NOMO-1 (cell line): ENCODE results near the gene TPD52L1.
"Not testable (repeated sequence)": the region's sequence is repeated elsewhere in the genome, so short reads cannot be mapped to it uniquely, and the experiment has no call there.

Experiments
- DNase-seq, 2 experiments: peaks; one replicate each; lab custom pipeline; 2025; ENCODE audit not compliant: unreplicated experiment in 2 of 2; lab: John Stamatoyannopoulos, UW

The TPD52L1 gene

DNA sequence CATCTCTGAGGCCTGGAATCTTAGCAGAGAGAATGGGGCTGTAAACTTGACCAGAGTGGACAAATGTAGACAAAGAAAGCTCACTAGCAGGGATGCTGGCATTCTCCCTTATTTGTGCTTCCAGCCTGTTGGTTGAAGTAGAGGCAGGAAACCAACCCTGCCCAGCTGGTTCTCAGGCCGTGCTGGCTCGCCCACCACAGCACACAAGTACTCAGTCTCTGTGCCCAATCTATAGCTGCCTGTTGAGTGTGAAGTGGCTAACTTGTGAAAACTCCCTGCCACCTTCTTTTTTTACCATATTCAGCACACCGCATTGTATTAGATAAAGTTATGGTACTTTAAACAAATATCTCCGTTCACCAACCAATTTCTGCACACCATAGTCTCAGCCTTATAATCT, 110.9 kb downstream of the TPD52L1 start:
- DNase-seq = no peak

DNA sequence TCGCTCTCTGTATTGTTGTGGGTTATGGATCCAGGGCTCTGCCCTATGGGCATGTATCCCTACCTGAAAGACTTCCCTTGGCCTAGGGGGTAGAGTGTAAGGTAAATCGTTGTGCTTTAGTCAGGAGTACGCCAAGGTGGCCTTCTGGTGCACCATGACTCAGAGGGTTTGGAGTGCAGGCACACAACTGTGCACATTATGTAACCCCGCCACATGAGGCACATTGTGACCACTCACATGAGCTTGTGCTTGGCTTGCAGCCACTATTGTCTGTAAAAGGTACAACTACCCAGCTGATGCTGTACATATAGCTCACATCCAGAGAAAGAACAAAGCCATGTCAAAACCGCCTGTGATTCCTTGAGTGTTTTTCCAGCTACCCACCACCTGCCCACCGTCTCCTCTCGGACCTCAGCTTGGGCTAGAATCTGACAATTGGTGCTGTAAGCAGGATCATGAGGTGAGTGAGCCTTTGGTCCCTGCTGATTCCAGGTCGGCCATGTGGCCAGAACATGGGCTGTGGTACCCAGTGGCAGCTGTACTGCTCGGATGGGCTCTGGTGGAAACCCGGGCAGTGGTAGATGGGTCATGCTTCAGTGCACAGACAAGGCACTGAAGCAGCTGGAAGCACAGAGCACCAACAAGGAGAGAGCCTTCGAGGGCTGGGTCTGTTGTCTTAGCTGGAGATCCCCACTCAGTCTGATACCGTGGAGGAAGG, 114.4 kb downstream of the TPD52L1 start:
- DNase-seq = no peak

DNA sequence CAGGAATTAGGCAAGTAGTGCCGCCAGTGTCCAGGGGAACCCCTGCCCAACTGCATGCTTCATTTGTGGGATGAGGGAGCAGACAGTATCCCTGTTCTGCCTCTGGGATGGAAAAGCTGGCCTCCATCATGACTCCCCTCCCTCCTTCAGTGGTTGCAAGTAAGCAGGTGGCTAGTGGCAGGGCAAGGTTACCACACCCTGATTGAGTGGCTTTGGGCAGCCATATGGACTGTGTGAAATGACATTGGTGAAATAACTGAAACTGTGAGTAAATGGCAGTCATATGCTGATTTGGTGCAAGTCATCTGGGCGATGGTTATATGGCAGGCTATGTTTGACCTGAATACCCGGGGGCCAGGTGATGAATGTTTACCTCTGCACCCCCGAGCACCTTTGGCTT, 115.2 kb downstream of the TPD52L1 start:
- DNase-seq = no peak

DNA sequence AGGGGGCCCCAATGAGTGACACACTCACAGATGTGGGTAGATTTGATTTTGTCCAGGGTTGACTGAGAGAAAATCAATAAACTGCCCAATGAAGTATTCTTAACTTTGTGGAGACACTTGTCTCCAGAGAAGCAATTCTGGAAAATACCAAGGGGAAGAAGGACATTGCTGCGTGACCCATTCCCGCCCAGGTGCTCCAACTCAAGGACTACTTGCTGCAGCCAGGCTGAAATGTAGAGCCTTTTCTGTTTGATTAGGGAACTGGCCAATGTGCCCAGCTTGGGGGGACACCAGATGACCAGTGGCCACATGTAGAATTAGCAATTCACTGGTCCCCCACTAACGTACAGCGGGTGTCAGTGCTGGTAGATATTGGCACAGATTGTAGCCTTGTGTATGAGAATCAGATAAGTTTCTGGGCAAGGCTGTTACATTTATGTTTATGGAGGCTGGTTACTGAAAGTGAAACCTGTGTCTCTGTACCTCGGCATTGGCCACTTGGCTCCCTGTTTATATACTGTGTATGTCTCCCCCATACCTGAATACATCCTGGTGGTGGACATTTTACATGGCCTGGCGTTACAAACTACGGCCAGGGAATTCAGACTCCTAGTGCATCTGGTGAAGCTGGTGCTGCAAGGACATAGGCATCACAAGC, 115.9 kb downstream of the TPD52L1 start:
- DNase-seq = no peak

DNA sequence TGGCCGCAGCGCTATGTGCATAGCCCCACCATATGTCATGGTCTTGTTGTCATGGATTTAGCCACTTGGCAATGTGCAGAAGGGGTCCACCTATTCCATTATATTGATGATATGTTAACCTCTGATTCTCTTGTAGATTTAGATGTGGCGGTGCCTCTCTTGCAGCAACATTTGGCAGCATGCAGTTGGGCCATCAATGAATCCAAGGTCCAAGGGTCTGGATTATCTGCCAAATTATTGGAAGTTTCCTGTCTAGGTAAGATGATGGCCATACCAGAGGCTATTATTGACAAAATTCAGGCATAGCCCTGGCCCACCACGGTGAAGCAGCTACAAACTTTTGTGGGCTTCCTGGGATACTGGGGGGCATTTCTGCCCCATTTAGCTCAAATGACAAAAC, 116.8 kb downstream of the TPD52L1 start:
- DNase-seq = no peak

DNA sequence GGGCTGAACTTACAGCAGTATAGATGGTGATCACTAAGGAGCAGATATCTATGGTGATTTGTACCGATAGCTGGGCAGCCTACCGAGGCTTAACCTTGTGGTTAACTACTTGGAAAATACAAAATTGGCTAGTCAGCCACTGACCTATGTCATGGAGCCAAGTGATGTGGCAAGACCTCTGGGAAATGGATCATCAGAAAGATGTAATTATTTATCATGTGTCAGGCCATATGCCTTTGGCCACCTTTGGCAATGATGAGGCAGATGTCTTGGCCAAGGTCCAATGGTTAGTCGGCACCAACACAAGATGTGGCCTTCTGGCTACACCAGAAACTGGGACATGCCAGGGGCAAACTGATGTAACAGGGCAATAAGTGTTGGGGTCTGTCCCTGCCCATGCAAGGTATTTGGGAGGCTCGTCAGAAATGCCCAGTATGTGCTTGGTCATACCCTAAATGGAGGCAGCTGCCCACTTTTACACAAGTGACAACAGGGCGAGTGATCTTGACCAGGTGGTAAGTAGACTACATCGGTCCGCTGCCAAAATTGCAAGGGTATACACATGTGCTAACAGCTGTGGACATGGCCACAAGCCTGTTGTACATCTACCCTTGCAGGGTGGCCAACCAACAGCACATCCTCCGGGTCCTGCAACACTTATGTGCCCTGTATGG, 118.0 kb downstream of the TPD52L1 start:
- no peak for DNase-seq

DNA sequence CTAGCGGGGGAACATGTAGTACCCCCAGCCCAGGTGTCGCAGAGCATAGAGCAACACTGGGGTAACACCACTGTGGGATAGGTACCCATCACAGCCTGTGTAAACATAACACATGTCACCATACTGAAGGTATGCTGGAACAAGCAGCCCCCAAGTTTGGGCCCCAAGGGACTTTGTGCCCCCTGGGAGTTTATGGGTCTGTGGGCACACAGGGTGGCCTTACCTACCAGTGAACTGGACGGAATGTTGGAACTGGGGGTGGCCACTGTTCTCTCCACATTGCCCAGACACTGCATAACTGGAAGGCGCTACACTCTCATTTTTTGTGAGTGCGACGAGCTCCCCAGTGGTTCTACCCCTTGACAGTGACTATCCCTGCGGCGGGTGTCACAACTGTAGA, 119.7 kb downstream of the TPD52L1 start:
- DNase-seq = no peak

DNA sequence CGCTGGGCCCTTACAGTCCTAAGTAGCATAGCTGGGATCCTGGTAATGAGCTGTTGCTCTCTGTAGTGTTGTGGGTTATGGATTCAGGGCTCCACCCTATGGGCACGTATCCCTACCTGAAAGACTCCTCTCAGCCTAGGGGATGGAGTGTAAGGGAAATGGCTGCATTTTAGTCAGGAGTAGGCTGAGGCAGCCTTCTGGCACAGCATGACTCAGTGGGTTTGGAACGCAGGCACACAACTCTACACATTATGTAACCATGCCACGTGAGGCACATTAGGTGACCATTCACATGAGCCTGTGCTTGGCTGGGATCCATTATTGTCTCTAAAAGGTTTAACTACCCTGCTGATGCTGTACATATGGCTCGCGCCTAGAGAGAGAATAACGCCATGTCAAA, 120.4 kb downstream of the TPD52L1 start:
- no peak for DNase-seq

DNA sequence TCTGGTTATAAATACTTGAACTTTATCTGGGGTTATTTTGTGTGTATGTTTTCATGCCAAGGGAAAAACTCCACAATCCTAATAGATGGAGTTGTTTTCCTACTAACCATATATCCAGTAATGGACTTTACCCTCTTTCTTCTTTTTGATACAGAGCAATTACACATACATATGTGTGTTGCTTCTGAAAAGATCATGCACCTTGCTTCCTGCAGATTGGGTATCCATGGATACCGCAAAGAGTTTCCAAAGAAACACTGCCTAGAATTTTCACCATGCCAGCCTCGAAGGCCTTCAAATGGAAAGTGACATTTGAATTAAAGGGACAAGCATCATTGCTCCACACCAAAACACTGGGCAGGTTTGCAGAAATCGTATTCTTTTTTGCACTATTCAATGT, 121.4 kb downstream of the TPD52L1 start:
- DNase-seq = no peak

DNA sequence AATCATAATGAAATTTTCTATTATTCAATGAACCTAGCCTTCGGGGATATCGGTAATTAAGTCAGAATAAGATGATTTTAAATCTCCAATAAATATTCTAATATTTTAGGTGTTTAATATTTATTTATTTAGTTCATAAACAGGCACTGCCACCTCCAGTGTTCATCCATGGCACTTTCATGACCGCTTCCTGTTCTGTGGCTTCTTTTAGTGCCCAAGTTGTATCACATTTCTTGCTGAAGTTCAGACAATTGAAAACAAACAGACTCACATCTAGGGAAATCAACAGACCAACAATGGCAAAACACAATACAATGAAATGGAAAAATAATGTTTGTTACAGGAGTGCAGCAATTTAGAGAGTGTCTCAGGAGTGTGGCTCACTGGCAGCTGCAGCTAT, 122.2 kb downstream of the TPD52L1 start:
- DNase-seq = no peak

DNA sequence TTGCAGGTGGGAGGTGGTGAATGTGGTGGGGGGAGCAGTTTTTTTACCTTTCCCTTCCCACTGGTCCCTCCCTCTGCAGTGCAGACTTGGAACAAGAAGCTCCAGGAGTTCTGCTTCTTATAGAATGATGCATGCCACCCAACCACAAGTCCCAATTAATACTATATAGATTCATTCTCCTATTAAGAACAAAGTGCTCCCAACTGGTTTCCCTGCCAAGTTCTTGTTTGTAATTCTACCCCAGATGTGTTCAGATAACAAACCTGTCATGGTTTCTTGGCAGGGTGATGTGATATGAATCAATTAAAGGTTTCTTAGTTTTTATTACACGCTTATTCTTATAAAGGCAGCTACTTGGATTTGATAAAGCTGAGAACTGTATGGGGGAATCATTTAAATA, 124.3 kb downstream of the TPD52L1 start:
- DNase-seq = no peak

DNA sequence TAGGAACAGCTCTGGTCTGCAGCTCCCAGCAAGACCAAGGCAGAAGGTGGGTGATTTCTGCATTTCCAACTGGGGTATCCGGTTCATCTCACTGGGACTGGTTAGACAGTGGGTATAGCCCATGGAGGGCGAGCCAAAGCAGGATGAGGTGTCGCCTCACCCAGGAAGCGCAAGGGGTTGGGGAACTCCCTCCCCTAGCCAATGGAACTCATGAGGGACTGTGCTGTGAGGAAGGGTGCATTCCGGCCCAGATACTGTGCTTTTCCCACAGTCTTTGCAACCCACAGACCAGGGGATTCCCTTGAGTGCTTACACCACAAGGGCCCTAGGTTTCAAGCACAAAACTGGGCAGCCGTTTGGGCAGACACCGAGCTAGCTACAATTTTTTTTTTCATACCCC, 126.4 kb downstream of the TPD52L1 start:
- no peak for DNase-seq

DNA sequence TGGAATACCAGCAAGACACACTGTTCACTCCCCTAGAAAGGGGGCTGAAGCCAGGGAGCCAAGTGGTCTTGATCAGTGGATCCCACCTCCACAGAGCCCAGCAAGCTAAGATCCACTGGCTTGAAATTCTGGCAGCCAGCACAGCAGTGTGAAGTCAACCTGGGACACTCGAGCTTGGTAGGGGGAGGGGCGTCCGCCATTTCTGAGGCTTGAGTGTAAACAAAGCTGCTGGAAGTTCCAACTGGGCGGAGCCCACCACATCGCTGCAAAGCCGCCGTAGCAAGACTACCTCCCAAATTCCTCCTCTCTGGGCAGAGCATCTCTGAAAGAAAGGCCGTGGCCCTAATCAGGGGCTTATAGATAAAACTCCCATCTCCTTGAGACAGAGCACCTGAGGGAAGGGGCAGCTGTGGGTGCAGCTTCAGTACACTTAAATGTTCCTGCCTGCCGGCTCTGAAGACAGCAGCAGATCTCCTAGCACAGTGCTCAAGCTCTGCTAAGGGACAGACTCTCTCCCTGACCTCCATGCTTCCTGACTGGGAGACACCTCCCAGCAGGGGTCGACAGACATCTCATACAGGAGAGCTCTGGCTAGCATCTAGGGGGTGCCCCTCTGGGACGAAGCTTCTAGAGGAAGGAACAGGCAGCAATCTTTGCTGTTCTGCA, 126.9 kb downstream of the TPD52L1 start:
- not testable (repeated sequence) for DNase-seq

DNA sequence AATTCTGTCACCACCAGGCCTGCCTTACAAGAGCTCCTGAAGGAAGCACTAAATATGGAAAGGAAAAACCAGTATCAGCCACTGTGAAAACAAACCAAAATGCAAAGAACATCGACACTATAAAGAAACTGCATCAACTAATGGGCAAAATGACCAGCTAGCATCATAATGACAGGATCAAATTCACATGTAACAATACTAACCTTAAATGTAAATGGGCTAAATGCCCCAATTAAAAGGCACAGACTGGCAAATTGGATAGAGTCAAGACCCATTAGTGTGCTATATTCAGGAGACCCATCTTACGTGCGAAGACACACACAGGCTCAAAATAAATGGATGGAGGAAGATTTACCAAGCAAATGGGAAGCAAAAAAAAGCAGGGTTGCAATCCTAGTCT, 128.9 kb downstream of the TPD52L1 start:
- not testable (repeated sequence) for DNase-seq

DNA sequence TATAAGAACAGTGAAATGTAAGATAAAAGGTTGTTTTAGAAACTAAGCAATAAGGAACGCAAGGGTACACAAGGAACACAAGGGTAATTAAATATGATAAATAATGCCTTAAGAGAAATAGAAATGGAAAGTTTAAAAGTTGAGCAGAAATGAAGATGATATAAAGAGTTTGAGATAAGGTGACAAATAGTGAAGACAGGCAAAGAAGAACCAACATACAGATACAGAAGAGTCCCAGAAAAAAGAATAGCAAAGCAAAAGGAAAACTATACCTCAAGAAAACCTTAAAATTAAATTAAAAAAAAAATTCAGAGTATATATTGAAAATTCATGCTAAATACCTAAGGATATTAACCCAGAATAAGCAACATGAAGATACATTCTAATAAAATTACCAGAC, 131.8 kb downstream of the TPD52L1 start:
- no peak for DNase-seq

DNA sequence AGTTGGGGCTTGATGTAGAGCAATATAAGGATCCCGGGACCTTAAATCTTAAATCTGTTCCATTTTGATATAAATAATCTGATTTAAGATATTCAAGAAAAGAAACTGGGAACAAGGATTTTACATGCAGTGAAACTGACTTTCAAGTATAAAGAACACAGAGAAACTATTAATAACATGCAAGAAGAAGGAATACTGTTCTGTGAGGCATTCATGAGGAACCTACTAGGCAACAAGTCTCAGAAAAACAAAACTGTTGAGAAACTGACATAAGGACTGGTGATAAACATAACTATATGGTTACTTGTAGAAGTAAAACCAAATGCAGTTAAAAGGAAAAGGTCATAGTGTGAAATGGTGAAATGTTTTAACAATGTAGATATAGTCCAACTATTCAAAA, 132.4 kb downstream of the TPD52L1 start:
- no peak for DNase-seq

DNA sequence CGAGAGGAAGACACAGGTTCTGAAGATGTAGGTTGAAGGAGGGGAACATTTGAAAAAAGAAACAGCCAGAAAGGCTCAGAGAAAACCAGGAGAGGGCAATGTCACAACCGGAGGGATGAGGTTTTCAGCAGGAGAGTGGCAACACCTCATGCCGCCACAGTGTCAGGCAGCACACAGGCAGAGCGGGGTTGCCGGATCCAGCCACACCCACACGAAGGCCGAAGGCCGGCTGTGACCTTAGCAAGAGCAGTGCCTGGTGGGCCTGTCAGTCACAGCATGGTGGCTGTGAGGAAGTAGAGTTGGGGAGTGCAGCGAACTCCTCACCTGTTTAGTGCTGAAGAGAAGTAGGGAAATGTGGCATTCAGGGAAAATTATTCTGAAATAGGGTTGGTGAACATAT, 134.1 kb downstream of the TPD52L1 start:
- no peak for DNase-seq

DNA sequence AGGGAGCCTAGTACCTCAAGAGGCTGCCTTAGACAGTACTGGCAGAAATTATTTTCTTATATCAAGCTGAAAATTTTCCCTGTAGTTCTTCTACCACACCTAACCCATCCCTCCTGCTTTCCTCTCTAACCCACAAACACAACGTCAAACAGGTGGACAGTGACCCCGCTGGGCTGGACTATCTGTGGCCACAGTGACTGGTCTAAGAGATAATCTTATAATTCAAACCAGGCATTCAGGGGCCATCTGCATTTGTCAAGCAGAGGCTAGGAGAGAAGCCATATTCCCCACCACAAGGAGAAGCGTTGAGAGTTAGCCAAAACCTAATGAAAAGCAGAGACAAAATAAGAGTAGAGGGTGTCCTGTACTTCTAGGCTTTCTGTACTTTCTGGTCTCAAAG, 140.0 kb downstream of the TPD52L1 start:
- DNase-seq = no peak

DNA sequence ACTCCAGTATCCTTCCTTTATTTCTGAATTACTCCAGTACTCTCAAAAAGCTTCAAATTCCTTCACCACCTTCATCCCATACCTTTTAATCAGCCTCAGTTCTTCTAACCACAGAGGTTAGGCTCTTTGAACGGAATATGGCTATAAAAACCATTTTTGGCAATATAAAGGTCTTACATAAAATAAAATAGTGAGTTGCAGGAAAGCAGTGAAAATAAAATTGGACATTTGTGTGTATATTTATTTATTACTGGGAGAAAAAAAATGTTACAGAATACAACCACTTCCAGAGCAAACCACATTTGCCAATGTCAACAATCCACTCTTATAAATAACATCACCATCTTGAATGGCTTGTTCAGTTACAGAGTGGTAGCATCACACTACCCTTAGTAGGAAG, 140.5 kb downstream of the TPD52L1 start:
- no peak for DNase-seq

DNA sequence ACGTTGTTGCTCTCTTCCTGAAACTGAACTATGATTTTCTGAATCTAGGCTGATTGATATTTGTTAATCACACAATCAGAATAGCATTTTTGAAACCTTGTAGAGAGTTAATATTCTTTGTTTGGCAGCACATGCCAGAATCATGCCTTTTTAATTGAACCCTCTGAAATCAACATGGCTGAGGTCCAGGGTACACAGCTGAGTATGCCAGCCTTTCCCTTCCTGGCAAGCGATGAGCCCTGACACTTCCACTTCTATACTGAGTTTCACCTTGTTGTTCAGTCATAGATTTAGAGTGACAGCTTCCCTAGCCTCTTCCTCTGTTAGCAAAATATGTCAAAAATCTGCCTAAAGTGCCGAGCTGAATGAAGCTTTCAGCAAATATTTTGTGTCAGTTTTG, 141.4 kb downstream of the TPD52L1 start:
- no peak for DNase-seq

DNA sequence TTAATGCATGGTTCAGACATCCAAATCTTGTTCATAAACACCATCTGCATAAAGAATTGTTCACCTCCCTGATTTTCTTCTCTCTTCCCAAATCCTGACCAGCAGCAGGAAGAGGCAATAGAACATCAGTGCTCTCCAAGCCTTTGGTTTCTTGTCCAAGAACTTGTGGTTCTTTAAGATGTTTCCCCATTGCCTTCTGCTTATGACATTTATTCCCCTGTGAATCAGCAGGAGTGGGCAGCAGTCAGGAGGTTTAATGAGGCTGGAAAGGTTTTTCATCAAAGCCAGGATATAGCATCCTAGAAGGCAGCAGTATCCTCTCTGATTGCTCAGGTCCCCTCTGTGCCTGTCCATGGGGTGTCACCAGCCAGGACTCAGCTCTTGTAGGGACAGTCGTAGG, 142.9 kb downstream of the TPD52L1 start:
- no peak for DNase-seq

DNA sequence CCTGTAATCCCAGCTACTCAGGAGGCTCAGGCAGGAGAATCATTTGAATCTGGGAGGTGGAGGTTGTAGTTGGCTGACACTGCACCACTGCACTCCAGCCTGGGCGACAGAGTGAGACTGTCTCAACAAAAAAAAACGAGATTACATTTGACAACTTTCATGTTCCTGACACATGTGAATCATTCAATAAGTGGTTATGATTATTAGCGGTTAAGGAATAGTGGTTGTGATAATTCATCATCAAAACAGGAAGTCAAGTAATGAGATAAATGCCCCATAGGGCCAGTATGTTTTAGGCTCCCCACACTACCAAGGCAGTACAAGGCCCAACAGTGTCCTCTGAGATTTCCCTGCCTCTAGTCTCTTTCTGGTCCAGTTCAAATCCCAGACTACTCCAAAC, 145.7 kb downstream of the TPD52L1 start:
- no peak for DNase-seq
